K562 (cell line): Measurements from ENCODE around the gene SSR2. TPM values are rescaled to one million over a fixed set of nuclear protein-coding genes. Genes with fewer than 3 reads are reported as not detected.

Source experiments
- CBX1 ChIP-seq: sonication (generic); IDR thresholded peaks from 2 replicates; pipeline ENCODE4 v1.6.1; 2016; ENCODE audit warnings: antibody characterized with exemption, low read depth, mild to moderate bottlenecking
- CEBPG ChIP-seq, 3 experiments: fragments of 200-800 bp in 1 of 3; sonication (Bioruptor generic) in 1 of 3; sonication (generic) in 1 of 3; formaldehyde crosslinking in 1 of 3; IDR thresholded peaks in 2 of 3; conservative IDR thresholded peaks in 1 of 3; 2 replicates each; pipeline versions ENCODE4 v1.6.1 to v1.8.0; 2016 to 2022; ENCODE audit warnings: missing compliant biosample characterization in 2 of 3, missing genetic modification characterization in 2 of 3, mild to moderate bottlenecking in 1 of 3, missing genetic modification reagents in 1 of 3
- CHAMP1 ChIP-seq: fragments of 450-650 bp; IDR thresholded peaks from 2 replicates; pipeline ENCODE4 v1.6.1; 2016; ENCODE audit warnings: mild to moderate bottlenecking
- CHCHD3 ChIP-seq: fragments of 250-450 bp; sonication (Bioruptor Pico); IDR thresholded peaks from 2 replicates; pipeline ENCODE4 v2.1.2; 2022; ENCODE audit warnings: mild to moderate bottlenecking
- E2F5 ChIP-seq: sonication (generic); formaldehyde crosslinking; IDR thresholded peaks from 2 replicates; pipeline ENCODE4 v1.8.0; 2022; ENCODE audit warnings: mild to moderate bottlenecking, missing genetic modification reagents
- FOXM1 ChIP-seq, 2 experiments: fragments of 450-650 bp in 1 of 2; sonication (generic) in 1 of 2; formaldehyde crosslinking in 1 of 2; IDR thresholded peaks; 2 replicates each; pipeline versions ENCODE4 v1.6.1 to v1.9.0; 2017 to 2022; ENCODE audit warnings: low read depth in 2 of 2, mild to moderate bottlenecking in 2 of 2, missing genetic modification reagents in 1 of 2, moderate library complexity in 1 of 2
- HNRNPL ChIP-seq: fragments of 200-400 bp; formaldehyde crosslinking; IDR thresholded peaks from 2 replicates; pipeline ENCODE4 v1.6.1; 2017; ENCODE audit warnings: low read depth, mild to moderate bottlenecking, low read length
- MAZ ChIP-seq, 2 experiments: fragments of 450-650 bp in 1 of 2; sonication (generic) in 1 of 2; formaldehyde crosslinking; IDR thresholded peaks in 1 of 2; conservative IDR thresholded peaks in 1 of 2; 2 replicates each; pipeline versions ENCODE4 v1.4.0 to v1.5.0; 2020; ENCODE audit warnings: mild to moderate bottlenecking in 1 of 2, missing genetic modification reagents in 1 of 2
- PREB ChIP-seq: sonication (generic); formaldehyde crosslinking; IDR thresholded peaks from 2 replicates; pipeline ENCODE4 v1.8.1; 2023; ENCODE audit warnings: mild to moderate bottlenecking, missing genetic modification reagents
- PURB ChIP-seq: sonication (generic); formaldehyde crosslinking; IDR thresholded peaks from 2 replicates; pipeline ENCODE4 v1.9.0; 2021; ENCODE audit warnings: low read depth, mild to moderate bottlenecking, missing genetic modification reagents
- SRSF9 ChIP-seq: fragments of 200-400 bp; formaldehyde crosslinking; IDR thresholded peaks from 2 replicates; pipeline ENCODE4 v1.6.1; 2017; ENCODE audit warnings: low read depth, low read length, borderline replicate concordance
- TOE1 ChIP-seq, 2 experiments: fragments of 450-650 bp in 1 of 2; sonication (generic) in 1 of 2; formaldehyde crosslinking in 1 of 2; IDR thresholded peaks; 2 replicates each; pipeline versions ENCODE4 v1.7.1 to v1.8.0; 2016 to 2022; ENCODE audit warnings: borderline replicate concordance in 2 of 2, mild to moderate bottlenecking in 2 of 2, antibody characterized with exemption in 1 of 2, inconsistent platforms in 1 of 2, low read depth in 1 of 2, missing genetic modification reagents in 1 of 2, moderate library complexity in 1 of 2
- U2AF1 ChIP-seq: fragments of 200-400 bp; formaldehyde crosslinking; optimal IDR thresholded peaks from 2 replicates; pipeline ENCODE3; 2017; ENCODE audit warnings: mild to moderate bottlenecking, low read depth, low read length, moderate library complexity
- ZNF121 ChIP-seq: sonication (generic); formaldehyde crosslinking; conservative IDR thresholded peaks from 2 replicates; pipeline ENCODE4 v1.8.0; 2022; ENCODE audit warnings: missing genetic modification reagents
- ZNF282 ChIP-seq: sonication (generic); formaldehyde crosslinking; IDR thresholded peaks from 2 replicates; pipeline ENCODE4 v1.8.1; 2023; ENCODE audit warnings: missing genetic modification reagents
- ZNF561 ChIP-seq: fragments of 450-650 bp; formaldehyde crosslinking; conservative IDR thresholded peaks from 2 replicates; pipeline ENCODE4 v1.4.0; 2020; ENCODE audit warnings: mild to moderate bottlenecking, moderate library complexity
- ZNF717 ChIP-seq: fragments of 250-450 bp; sonication (Bioruptor Pico); IDR thresholded peaks from 2 replicates; pipeline ENCODE4 v1.5.0; 2021
- ZNF778 ChIP-seq: fragments of 450-650 bp; formaldehyde crosslinking; IDR thresholded peaks from 2 replicates; pipeline ENCODE4 v1.4.0; 2020; ENCODE audit warnings: mild to moderate bottlenecking, moderate library complexity
- polyA plus RNA-seq, 8 experiments: library from polyadenylated mRNA; depleted of rRNA in 4 of 8; stranded (reverse) in 5 of 8; unstranded in 3 of 8; fragments of >200 nt; fragmentation: Nextera tagmentation in 2 of 8; fragmentation: Illumina TruSeq in 1 of 8; extraction: Ambion mirVana in 2 of 8; extraction: Trizol in 1 of 8; gene quantifications; 2 replicates each; pipeline versions ENCODE4 v1.2.1 to v1.2.3, GENCODE V29; 2011 to 2014; ENCODE audit warnings: inconsistent platforms in 1 of 8, missing spikeins in 1 of 8
- total RNA-seq, 7 experiments: library from RNA; depleted of rRNA in 6 of 7; stranded (reverse); fragments of >200 nt in 6 of 7; fragmentation: Illumina TruSeq in 2 of 7; extraction: Trizol in 2 of 7; gene quantifications; 2 replicates each; pipeline versions ENCODE4 v1.2.1 to v1.2.3, GENCODE V29; 2011 to 2021; ENCODE audit warnings: low replicate concordance in 1 of 7
- TF ChIP-seq, protein P1 (sequence below): fragments of 450-650 bp; formaldehyde crosslinking; IDR thresholded peaks from 2 replicates; pipeline ENCODE4 v1.4.0; 2020; ENCODE audit warnings: mild to moderate bottlenecking, mixed read lengths

SSR2 gene
- total and polyA plus RNA-seq, 9 of the 15 experiments (the other 6 are each of a cell fraction or from before 2014, with no cell fraction given): 161 to 411 (median 240) TPM

DNA sequence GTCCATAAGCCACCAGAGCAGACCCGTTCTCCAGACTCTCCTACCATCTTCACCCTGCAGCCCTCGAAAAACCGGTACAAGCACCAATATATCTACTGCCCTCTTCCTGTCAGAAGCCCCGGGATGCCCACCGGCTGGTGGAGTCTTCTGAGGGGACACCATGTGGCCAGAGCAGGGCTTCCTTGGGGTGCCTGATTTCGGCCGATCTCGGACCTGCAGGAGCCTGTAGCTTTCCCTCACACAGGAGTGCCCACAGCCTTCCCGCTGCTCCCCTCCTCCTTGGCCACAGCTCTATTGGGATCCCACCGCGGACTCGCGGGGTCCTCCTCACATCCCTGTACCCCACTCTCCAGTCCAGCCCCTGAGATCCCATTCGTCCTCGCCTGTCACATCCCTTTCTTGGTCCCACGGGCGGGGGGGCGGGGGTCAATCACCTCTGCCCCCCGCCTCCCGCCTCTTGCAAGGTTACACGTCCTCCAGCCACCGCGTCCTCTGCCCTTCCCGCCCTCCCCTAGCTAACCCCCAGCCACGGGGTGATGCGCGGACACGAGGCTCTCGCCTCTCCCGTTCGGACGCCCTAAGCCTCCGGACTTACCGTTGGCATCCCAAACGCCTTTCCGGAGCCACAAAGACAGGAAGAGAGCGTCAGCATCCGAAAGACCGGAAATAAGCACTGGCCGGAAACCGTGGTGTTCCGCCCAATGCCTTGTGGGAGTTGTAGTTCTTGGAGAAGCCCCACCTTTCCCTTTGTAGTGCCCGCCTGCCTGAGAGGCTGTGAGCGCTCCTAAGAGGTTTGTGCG is at the start of gene SSR2 (continued):
- TF ChIP-seq E2F5 (no peak), ZNF121 (no peak), PURB (CRISPR knock-in tag) (no peak), U2AF1 (no peak), CEBPG (CRISPR knock-in tag; IDR thresholded peaks at IDR 0.05) (no peak), CEBPG (tag; conservative IDR thresholded peaks at IDR 0.05 in 1 of 2, IDR thresholded peaks at IDR 0.05 in 1 of 2) (no peak), SRSF9 (no peak), FOXM1 (IDR thresholded peaks at IDR 0.05; ENCODE audit: low read depth) (no peak), FOXM1 (CRISPR knock-in tag; IDR thresholded peaks at IDR 0.05; ENCODE audit: low read depth) (no peak), HNRNPL (no peak), ZNF561 (CRISPR knock-in tag) (no peak), ZNF282 (CRISPR knock-in tag) (no peak), CHAMP1 (no peak), CHCHD3 (CRISPR knock-in tag) (no peak), MAZ (CRISPR knock-in tag; conservative IDR thresholded peaks at IDR 0.05 in 1 of 2, IDR thresholded peaks at IDR 0.05 in 1 of 2) (peak in 1 of 2 experiments; percentile 10; a peak in 3 of 4 replicates), ZNF778 (no peak), CBX1 (no peak), TOE1 (IDR thresholded peaks at IDR 0.05; ENCODE audit: borderline replicate concordance) (no peak), TOE1 (CRISPR knock-in tag; IDR thresholded peaks at IDR 0.05; ENCODE audit: borderline replicate concordance, low read depth) (no peak), PREB (CRISPR knock-in tag) (no peak), ZNF717 (CRISPR knock-in tag) (no peak)
- TF ChIP-seq, protein P1, sequence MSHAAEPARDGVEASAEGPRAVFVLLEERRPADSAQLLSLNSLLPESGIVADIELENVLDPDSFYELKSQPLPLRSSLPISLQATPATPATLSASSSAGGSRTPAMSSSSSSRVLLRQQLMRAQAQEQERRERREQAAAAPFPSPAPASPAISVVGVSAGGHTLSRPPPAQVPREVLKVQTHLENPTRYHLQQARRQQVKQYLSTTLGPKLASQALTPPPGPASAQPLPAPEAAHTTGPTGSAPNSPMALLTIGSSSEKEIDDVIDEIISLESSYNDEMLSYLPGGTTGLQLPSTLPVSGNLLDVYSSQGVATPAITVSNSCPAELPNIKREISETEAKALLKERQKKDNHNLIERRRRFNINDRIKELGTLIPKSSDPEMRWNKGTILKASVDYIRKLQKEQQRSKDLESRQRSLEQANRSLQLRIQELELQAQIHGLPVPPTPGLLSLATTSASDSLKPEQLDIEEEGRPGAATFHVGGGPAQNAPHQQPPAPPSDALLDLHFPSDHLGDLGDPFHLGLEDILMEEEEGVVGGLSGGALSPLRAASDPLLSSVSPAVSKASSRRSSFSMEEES (CRISPR knock-in tag): no peak
